Germinal center (tissue), 1 donor: ENCODE measurements around the gene MSL1.

Source experiments
- DNase-seq: peaks from one replicate; pipeline ENCODE4 v3.0.0; 2012; ENCODE audit warnings: mixed read lengths, low spot score

Gene MSL1

DNA sequence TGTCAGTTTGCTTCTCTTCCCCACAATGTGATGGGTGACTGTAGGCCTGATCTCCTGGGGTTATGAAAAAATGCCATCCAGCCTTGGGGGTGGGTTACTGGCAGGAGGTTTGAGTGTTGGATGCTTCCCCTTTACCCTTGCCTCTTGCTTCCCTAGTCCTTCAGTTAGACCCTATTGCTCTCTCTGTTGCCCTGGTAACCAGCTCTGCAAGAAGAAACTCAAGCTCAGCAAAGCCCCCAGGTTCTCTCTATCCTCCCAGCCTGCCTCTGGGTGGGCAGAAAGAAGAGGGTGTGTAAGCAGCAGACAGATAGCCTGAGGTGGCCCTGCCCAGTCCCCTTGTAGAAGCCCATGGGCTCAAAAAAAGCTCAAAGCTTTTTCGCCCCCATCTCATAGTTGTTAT is 52.7 kb downstream of the MSL1 start:
- no peak for DNase-seq

DNA sequence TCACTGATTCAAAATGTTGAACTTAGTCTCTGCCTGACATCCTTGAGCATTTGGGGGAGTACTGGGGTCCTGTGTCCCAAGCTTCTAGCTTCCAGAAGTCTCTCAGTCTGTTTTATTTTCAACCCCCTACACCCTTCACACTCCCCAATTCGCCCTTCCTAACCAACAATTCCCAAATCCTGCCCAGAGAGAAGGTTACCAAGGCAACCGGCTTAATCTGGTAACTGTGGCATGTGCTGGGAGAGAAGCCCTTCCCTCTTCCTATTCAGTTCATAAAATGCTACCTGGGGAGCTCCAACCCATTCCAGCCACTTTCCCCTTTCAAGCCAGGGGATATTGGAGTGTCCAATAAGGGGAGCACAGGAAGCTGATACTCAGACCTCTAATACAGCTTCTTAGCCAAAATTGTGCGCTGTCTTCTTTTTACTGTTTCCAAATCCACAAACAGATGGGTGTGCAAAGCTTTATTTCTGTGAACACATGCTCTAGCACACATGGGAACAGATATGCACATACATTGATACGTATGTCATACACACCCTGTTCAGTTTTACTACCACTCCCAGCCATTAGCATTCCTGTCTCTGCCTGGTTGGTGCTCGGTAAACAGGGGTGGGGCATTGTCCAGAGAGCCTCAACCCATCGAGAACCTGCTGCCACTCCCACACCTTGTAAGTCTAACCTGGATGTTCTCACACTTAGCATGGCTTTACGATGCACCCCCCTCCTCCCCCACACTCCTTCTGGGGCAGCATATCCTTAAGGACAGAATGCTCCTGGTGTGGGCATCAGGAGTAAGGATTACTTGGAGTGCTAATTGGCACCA is 54.4 kb downstream of the MSL1 start:
- DNase-seq: no peak

DNA sequence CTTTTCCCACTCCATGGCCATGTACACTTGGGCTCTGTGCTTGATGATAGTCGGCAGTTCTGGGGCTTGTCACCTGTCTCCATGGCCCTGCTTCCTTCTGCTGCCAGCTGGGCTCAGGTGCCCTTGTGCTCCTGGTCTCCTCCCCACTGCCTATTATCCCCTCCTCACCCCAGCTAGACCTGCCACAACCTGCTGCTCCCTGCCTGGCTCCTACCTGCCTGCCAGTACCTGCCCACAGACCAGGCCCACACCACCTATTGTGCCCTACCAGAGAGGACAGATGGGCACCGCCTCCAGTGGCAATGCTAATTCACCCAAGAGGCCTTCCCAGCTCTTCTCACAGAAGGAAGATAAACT is 55.0 kb downstream of the MSL1 start:
- no peak for DNase-seq

DNA sequence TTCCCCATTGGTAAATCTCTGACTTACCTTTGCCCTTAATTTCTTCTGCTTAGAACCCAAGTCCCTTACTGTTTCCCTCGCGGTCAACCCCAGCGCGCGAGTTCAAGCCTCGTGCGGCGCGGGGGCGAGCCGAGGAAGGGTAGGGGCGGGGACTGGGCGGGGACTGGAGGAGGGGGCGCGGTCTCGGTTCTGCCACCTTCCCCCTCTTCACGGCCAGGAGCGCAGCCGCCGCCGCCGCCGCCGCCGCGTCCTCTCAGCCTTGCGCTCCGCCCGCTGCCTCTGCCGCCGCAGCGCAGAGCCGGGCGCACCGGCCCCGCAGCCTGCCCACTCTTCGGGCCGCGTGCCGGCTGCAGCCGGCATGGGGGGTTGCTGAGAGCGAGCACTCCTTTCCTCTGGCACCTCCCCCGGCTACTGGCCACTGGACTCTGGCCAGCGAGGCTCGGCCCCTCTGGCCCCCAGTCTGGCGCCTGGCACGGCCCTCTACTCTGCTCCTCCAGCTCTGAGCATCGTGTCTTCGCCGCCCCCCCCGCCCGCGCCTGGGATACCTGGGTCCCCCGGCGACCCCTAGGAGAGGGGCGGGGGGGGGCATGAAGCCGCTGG is 55.6 kb downstream of the MSL1 start, which contains the start of gene RAPGEFL1:
Gene RAPGEFL1 (plus strand): TSS at position 196 of the 600 bp plus-strand sequence. CDS start 392 bp downstream, at position 588.
- DNase-seq: peak; percentile 92

DNA sequence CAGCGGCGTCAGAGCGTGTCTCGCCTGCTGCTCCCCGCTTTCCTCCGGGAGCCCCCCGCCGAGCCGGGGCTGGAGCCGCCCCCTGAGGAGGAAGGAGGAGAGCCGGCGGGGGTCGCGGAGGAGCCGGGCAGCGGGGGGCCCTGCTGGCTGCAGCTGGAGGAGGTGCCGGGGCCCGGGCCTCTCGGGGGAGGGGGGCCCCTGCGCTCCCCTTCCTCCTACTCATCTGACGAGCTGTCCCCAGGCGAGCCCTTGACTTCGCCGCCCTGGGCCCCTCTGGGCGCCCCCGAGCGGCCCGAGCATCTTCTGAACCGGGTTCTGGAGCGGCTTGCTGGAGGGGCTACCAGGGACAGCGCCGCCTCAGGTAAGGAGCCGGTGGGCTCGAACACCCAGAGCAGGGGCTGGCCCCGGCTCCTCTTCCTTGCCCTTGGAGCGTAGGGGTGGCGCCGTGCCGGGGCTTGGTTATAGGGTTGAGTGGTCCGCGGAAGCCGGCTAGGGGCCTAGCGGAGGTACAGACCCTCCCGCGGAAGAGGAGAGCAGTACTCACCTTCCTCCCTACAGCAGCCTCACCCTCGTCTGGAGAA is 56.3 kb downstream of the MSL1 start:
- DNase-seq: no peak

DNA sequence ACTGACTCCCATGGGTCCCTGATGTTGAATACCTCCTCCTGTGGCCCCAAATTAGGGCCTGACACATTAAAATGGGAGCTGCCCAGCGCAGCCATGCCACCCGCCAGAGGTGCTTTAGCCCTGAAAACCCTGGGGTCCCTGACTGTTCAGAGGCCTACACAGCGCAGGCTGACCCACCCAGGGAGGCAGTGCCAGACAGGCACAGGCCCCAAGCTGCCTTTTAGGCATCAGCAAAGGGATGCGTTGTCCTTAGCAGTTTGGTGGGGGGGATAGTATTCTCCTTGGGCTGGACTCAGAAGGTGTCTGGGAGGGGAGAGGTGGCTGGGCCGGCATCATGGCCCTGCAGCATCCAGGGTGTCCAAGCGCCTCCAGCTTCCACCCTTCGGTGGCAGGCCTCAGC is 56.9 kb downstream of the MSL1 start:
- DNase-seq: no peak

DNA sequence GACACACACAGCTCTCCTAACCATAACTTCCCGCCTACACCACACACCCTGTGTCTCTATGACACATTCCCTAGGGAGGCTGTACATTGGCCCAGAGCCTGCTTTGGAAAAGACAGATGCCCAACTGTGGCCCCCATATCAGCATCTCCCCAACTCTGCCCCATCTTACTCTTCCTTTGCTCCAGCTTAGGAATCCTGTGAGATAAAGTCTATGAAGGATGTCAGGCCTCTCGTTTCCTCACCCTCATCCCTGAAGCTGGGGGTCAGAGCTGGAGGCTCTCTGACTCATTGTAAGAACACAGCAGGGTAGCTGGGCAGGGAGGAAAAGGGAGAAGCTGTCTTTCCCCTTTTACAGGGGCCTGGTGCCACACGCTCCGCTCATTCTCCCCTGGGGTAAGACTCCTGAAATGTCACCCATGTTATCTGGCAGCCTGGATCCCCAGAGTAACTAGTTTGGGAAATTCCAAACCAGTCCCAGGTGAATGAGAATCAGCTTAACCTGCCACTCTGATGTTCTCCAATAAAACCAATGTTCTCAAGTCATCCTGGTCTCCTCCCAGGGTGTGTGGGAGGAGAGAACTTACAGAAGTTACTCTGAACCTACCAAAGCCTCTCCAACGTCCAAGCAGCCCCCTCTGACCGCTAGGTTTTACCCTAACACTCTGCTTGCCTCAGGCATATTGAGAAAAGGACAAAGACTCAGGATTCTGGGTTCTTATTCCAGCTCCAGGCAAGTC is 58.3 kb downstream of the MSL1 start:
- DNase-seq: no peak

DNA sequence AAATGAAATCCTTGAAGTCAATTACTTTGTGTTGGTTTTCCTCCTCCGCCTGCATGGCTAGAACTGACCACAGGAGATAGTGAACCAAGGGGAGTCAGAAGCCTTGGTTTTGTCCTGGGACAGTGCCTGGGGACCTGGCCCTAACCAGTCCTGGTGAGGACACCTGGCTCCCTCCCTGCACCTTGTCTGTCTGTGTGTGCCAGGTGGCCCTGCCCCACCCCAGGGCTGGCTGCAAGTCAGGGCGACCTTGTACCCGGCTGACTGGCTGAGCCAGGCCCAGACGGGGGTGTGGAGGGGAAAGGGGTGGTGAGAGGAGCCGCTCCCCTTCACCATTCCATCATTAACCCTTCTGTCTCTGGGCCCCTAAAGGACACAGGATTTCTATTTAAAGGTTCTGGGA is 58.9 kb downstream of the MSL1 start:
- DNase-seq: no peak

DNA sequence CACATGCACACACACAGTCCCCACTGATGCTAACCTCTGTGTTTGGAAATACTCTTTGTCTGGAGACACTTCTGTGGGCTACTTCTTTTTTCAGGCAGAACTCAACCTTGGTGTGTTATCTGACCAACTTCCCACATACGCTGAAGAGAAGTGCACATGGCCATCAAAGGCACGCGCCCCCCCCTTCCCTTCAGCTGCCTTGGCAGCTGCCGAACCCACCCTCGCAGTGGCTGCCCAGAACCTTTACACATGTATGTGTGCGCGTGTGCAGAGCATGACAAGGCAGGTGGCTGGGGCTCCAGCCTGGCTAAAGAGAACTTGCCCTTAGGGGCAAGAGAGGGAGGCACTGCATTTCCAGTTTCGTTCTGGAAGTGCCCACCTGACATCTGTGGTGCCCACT is 59.4 kb downstream of the MSL1 start:
- DNase-seq: no peak

DNA sequence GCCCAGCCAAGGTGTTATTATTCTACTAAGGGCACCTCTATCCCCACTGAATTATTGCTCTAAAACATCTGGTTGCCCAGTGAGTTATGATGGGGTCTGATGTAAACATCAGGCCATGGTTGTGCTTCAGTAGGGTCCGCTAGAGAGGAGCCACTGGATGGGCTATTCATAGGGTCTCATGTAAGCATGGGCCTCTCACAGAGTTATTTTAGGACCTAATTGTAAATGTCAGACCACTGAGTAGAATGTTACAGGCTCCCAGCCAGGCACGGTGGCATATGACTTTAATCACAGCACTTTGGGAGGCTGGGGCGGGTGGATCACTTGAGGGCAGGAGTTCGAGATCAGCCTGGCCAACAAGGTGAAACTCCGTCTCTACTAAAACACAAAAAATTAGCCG is 60.8 kb downstream of the MSL1 start:
- no peak for DNase-seq
